PC-9 (cell line): Measurements from ENCODE around the gene BTNL9.

ENCODE experiments used
- EZH2 ChIP-seq: fragments of 200-600 bp; sonication (generic); IDR thresholded peaks from 2 replicates; pipeline ENCODE4 v1.8.0; 2017; ENCODE audit warnings: antibody characterized with exemption, low read depth
- TF ChIP-seq, protein P1 (sequence below): fragments of 200-600 bp; sonication (generic); conservative IDR thresholded peaks from 2 replicates; pipeline ENCODE4 v1.6.1; 2017; ENCODE audit warnings: mixed run types, antibody characterized with exemption, mild to moderate bottlenecking, moderate library complexity

DNA sequence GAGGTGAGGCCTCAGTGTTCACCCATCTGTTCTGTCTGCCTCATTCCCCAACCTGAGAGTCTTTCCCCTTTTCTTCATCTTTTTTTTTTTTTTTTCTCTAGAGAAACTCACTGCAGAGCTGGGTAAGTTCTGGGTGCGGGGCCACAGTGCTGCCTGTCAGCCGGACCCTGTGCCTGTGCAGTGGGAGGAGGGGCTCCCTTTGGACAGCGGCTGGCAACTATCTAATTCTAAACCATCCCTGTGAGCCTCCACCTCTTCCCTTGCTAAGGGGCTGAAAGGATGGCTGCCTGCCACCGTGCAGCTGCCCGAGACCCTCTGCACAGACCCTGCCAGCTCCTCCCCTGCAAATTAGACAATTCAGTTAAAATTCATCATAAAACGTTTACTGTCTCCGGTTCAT, 14.1 kb downstream of the BTNL9 start:
- TF ChIP-seq, protein P1, sequence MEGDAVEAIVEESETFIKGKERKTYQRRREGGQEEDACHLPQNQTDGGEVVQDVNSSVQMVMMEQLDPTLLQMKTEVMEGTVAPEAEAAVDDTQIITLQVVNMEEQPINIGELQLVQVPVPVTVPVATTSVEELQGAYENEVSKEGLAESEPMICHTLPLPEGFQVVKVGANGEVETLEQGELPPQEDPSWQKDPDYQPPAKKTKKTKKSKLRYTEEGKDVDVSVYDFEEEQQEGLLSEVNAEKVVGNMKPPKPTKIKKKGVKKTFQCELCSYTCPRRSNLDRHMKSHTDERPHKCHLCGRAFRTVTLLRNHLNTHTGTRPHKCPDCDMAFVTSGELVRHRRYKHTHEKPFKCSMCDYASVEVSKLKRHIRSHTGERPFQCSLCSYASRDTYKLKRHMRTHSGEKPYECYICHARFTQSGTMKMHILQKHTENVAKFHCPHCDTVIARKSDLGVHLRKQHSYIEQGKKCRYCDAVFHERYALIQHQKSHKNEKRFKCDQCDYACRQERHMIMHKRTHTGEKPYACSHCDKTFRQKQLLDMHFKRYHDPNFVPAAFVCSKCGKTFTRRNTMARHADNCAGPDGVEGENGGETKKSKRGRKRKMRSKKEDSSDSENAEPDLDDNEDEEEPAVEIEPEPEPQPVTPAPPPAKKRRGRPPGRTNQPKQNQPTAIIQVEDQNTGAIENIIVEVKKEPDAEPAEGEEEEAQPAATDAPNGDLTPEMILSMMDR: no peak
- no peak for TF ChIP-seq EZH2
